ENCODE measurements around the gene EEF1AKMT1.

DNA sequence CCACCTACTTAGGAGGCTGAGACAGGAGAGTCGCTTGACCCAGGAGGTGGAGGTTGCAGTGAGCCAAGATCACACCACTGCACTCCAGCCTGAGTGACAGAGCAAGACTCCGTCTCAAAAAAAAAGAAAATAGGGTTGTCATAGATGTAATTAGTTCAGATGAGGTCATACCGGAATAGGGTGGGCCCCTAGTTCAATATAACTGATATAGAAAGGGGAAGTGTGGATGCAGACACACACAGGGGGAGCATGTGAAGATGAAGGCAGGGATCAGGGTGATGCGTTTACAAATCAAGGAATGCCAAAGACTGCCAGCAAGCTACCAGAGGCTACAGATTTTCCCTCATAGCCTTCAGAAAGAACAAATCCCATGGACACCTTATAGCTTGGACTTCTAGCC is 24.3 kb upstream of the EEF1AKMT1 start:
- TF ChIP-seq TAF1 (IDR thresholded peaks at IDR 0.05; ENCODE audit: borderline replicate concordance, insufficient read depth, low read length) (no peak), POLR2AphosphoS5 (IDR thresholded peaks at IDR 0.05; ENCODE audit: low read depth, low read length) (no peak)
